HFF-Myc (cell line): ENCODE data around the gene EPAS1.

Source experiments
- DNase-seq: peaks from one replicate; pipeline ENCODE4 v3.0.0-alpha.2; 2011; ENCODE audit warnings: low read depth; ENCODE audit errors: extremely low read depth
- H3K4me3 ChIP-seq: replicated peaks from 2 replicates; pipeline ENCODE4 v1.5.1; 2011; ENCODE audit warnings: low read depth, mild to moderate bottlenecking, control low read depth, low read length
- CTCF ChIP-seq: IDR thresholded peaks from 2 replicates; pipeline ENCODE4 v1.5.1; 2012; ENCODE audit warnings: mild to moderate bottlenecking, low read depth, low read length, control low read depth; ENCODE audit errors: missing control alignments

Gene EPAS1

GRCh38 chr2:46342566-46343315, 45.5 kb downstream of the EPAS1 start:
- TF ChIP-seq CTCF = no peak
- DNase-seq = no peak
- no peak overlapping the region for H3K4me3 ChIP-seq

GRCh38 chr2:46344706-46345105, 47.5 kb downstream of the EPAS1 start:
- DNase-seq = no peak
- TF ChIP-seq CTCF = no peak
- H3K4me3 ChIP-seq = no peak overlapping the region

GRCh38 chr2:46345775-46346174, 48.6 kb downstream of the EPAS1 start:
- no peak for DNase-seq
- TF ChIP-seq CTCF = no peak
- H3K4me3 ChIP-seq = no peak overlapping the region

GRCh38 chr2:46346719-46347118, 49.5 kb downstream of the EPAS1 start:
- no peak overlapping the region for H3K4me3 ChIP-seq
- no peak for DNase-seq
- no peak for TF ChIP-seq CTCF

GRCh38 chr2:46347648-46348280, 50.6 kb downstream of the EPAS1 start:
- no peak overlapping the region for H3K4me3 ChIP-seq
- DNase-seq = no peak

GRCh38 chr2:46349115-46349547, 51.9 kb downstream of the EPAS1 start:
- H3K4me3 ChIP-seq = no peak overlapping the region
- no peak for DNase-seq
- no peak for TF ChIP-seq CTCF

More at GRCh38 chr2:46347648-46348280, 50.6 kb downstream of the EPAS1 start:
- no peak for TF ChIP-seq CTCF
